ENCODE data around the gene PITHD1.

- TF ChIP-seq POLR2A (IDR thresholded peaks at IDR 0.05; ENCODE audit: low read depth, low read length), result no peak
- TF ChIP-seq POLR2AphosphoS5 (IDR thresholded peaks at IDR 0.05; ENCODE audit: low read depth, low read length), result no peak
- TF ChIP-seq TAF1 (IDR thresholded peaks at IDR 0.05; ENCODE audit: borderline replicate concordance, low read depth, low read length), result no peak
Measured at GRCh38 chr1:23793018-23793781, 15.0 kb downstream of the PITHD1 start.
